HepG2 (cell line): Measurements from ENCODE around the gene KSR1.

ENCODE experiments used
- ARNT ChIP-seq: fragments of 450-650 bp; IDR thresholded peaks from 2 replicates; pipeline ENCODE4 v1.6.1; 2017
- MAX ChIP-seq: IDR thresholded peaks from 2 replicates; pipeline ENCODE4 v1.6.1; 2012; ENCODE audit warnings: inconsistent platforms
- ZFY ChIP-seq: sonication (generic); formaldehyde crosslinking; IDR thresholded peaks from 2 replicates; pipeline ENCODE4 v1.4.0; 2020; ENCODE audit warnings: missing genetic modification reagents
- TF ChIP-seq, protein P1 (sequence below): sonication (generic); formaldehyde crosslinking; IDR thresholded peaks from 2 replicates; pipeline ENCODE4 v1.8.0; 2022; ENCODE audit warnings: mild to moderate bottlenecking, missing genetic modification reagents, moderate library complexity

GRCh38 chr17:27585792-27586191 is 129.5 kb downstream of the KSR1 start:
- TF ChIP-seq, protein P1, sequence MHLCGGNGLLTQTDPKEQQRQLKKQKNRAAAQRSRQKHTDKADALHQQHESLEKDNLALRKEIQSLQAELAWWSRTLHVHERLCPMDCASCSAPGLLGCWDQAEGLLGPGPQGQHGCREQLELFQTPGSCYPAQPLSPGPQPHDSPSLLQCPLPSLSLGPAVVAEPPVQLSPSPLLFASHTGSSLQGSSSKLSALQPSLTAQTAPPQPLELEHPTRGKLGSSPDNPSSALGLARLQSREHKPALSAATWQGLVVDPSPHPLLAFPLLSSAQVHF (CRISPR knock-in tag): no peak
- TF ChIP-seq MAX (no peak), ARNT (no peak), ZFY (CRISPR knock-in tag) (no peak)
